Stimulated activated CD8-positive, alpha-beta memory T cell treated with anti-CD3 and anti-CD28 coated beads, Interleukin-2, amount 100 ng/mL, for 1 hour (primary cell): Measurements from ENCODE around the gene FOXJ3.

Source experiments
- DNase-seq, 2 donors: peaks; one replicate each; pipeline ENCODE4 v3.0.0-alpha.2; 2020; ENCODE audit warnings: low read depth in 2 of 2

Gene FOXJ3

DNA sequence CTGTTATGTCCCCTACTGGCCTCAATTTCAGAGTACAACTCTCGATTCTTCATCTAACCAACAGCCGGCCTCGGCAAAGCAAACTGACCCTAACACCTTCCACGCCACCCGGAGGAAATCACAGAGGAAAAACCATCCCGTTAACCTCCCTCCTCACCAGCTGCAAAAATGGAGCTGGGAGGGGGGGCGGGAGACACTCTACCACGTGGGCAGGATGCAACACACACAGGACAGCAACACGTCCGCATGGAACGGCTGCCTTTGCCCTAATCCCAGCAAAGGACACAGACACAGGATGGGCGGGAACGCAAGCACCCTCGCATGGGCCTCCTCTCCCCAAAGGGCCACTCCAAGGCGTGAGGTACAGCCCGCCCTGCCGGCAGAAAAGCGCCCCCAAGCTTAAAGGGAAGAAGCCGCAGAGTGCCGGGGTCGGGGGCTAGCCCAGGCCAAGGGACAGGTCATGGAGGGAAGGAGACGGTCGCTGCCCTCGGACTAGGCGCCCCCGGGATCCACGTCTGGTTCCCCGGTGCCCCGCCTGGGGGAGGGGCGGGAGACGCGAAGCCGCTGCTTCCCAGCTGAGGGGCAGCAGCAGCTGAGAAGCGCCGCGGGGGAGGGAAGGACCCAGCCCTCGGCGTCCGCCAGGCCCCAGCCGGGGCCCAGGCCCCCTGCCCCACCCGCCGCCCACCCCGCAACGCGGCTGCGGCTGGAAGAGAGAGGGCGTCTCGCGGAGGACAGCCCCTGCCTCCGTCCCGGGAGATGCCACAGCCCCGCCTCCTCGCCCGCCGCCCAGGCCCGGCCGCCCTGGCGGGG lies 590 bp downstream of the FOXJ3 start:
- DNase-seq: peak in 1 of 2 donors; percentile 0

DNA sequence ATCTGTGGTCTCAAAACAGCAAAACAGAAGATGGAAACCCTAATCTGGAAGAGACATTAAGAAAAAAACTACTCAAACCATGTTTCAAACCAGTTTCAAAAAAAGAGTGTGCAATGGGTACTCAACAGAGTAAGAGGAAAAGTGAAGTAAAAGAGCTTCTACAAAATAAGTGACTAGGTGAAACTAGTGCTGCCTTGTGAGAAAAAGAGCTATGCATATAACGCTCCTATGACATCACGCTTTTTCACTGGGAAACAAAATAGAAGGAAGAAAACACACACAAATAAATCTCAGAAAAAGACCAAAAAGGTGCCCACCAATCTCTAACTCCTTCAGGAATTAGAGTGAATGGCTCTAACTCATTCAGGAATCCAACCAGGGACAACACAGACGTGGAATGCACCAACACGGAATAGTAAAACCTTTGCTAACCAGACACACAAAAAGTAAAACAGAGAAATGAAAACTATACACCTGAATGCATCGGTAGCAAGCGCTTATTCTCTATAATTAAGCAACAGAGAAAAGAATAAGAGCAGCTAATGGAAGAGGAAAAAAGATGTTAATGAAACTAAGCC lies 1.3 kb downstream of the FOXJ3 start:
- no peak for DNase-seq

DNA sequence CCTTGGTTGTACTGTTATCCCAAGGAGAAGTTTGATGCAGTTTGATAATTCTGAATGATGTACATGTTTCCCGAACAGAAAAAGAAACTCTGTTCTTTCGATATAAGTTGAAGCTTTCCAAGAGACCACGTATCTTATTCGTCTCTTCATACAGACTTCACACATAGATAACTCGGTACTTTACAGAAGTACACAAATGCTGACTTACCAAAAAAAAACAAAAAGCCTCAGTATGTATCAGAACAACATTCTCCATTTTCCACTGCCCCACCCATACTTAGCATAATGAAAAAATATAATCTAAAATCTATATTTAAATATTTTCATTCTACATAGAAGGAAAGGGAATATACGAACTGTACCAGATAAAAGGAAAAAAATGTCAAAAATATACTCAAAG lies 2.2 kb downstream of the FOXJ3 start:
- DNase-seq: no peak

DNA sequence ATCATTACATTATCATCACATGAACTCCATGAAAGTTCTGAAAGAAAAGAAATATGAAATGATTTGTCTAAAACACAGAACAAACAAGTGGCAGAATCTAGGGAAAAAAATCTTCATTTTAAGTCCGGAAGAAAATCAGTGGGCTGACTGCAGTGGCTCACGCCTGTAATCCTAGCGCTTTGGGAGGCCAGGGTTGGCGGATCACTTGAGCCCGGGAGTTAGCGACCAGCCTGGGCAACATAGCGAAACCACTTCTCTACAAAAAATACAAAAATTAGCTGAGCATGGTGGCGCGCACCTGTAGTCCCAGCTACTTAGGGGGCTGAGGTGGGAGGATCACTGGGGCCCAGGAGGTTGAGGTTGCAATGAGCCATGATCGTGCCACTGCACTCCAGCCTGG lies 4.8 kb downstream of the FOXJ3 start:
- no peak for DNase-seq

DNA sequence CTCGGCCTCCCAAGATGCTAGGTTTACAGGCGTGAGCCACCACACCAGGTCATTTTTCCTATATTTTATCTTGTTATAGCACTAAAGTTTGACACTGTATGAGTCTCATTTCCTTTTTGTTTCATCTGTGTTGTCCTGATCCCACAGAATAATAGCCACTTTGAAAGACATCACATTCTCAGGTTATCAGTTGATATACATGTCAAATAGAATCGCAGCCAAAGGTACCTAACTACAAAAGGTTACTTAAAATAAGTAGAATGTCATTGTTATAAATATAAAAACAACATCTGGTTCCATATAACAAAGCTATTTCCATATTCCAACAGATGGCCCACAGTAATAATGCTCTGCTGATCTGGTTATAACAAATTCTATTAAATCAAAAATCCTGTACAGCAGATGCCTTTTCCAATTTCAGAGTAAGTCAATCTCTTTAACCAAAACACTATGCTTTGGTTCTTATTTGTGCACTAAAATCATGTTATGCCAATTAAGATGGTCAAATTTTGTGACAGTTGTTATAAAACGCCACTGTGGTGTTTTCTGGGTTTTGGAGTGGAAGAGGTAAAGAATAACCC lies 6.0 kb downstream of the FOXJ3 start:
- no peak for DNase-seq

DNA sequence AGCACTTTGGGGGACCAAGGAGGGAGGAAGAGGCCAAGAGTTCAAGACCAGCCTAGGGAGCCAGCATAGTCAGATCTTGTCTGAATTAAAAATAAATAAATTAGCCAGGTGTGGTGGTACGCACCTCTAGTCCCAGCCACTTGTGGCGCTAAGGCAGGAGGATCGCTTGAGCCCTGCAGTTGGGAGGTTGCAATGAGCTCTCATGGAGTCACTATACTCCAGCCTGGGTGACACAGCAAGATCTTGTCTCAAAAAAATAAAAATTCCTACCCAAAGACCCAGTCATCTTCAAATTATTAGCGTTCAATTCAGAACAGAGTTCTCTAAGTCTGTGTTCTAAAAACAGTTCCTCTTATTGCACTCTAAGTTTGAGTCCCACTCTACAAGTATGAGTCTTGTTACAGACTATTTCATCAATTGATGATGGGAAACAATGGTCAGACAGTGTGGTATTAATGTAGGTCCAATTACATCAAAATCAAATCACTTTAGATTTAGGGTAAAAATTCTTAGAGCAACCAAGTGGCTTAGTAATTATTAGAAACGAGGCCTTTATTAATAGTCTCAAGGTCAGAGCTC lies 6.9 kb downstream of the FOXJ3 start:
- DNase-seq: no peak

DNA sequence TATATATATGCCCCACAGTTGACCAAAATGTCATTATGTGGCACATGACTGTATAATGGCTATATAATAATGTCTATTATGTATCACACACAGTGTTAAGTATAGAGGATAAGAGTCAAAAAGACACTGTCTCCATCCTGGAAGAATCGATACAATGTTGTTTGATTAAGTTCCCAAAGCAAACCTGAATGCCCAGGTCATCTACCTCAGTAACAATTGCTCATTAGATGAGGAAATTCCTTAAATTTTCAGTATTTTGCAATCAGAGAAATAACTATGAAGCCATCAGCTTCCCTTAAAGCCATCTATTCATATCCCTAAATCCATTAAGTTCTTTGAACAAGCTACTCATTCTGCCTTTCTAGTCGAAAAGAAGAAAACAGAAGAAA lies 10.0 kb downstream of the FOXJ3 start:
- DNase-seq: no peak

DNA sequence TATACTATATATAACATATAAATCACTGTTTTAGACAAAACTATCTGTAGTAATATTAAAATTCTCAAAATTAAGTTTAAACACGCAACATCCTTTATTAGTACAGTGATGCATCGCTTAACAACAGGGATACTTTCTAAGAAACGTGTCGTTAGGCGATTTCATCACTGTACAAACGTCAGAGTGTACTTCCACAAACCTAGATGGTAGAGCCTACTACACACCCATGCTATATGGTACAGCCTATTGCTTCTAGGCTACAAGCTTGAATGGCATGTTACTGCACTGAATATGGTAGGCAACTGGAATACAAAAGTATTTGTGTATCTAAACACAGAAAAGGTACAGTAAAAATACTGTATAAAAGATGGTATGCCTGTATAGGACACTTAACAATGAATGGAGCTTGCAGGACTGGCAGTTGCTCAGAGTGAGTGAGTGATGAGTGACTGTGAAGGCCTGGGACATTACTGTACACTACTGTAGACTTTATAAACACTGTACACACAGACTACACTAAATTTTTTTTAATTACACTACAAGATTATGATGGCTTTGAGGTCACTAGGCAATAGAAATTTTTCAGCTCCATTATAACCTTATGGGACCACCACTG lies 10.5 kb downstream of the FOXJ3 start:
- no peak for DNase-seq

DNA sequence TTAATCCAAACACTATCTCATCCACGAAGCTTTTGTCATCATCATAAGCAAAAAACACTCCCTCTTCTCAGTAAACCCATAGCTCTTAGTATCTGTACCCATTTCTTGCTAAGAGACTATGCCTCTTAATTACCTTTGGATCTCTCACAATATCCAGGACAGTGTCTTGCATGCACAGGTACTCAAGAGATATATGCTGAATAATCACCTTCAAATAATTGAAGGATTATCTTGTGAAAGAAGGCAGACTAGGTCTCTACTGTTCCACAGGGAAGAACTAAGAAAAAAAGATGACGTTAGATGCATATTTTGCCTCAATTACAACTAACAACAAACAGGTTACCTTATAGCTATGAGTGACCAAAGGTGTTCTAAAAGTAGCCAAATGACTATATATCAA lies 11.5 kb downstream of the FOXJ3 start:
- no peak for DNase-seq

DNA sequence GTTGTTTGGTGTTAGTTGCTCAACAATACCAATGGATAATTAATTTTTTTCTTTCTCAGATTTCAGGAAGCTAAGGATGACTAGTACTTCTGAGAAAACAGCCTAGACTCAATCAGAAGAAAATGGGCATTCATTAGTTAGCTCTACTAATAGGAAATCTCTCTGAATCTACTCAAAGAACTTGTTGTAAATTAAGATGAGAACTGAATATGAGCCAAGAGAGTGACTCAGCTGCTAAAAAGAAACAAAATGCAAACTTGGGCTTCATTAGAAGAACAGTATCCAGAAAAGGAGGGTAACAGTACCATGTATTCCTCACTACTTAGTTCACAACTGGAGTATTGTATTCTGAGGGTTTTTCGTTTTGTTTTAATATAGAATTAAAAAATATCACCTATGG lies 12.5 kb downstream of the FOXJ3 start:
- no peak for DNase-seq

DNA sequence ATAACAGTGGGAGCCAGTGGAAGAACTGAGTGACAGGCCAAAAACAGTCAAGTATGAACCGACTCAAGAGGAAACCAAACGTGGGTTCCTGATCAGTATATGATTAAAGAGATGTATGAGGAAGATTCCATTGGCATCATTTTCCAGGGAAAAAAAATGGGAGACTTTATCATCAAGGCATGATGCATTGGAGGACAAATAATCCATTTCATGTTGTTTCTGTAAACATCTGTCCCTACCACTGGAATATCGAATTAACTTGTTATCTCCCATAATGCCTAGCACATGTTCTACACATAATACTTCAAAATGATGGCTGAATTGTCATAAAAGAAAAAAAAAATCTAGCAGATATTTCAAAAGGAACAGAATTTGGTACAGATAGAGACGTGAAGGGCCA lies 13.3 kb downstream of the FOXJ3 start:
- DNase-seq: no peak

DNA sequence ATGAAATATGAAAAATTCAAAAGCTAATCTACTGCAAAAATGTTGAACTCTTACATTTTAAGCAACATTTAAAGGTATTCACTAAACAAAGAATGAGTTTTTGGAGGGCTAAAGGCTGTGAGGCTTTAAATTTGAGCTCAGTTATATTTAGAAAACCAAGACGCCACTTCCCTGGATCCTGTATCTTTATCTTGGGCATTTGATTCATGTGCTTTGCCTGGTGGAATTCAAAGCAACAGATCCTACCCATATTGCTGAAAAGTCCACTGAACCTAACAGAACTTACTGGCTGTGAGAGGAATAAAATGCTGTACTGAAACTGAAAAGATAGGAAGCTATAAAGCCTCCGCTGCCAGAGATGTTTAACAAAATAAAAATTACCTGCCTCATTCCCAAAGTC lies 14.3 kb downstream of the FOXJ3 start:
- DNase-seq: no peak

DNA sequence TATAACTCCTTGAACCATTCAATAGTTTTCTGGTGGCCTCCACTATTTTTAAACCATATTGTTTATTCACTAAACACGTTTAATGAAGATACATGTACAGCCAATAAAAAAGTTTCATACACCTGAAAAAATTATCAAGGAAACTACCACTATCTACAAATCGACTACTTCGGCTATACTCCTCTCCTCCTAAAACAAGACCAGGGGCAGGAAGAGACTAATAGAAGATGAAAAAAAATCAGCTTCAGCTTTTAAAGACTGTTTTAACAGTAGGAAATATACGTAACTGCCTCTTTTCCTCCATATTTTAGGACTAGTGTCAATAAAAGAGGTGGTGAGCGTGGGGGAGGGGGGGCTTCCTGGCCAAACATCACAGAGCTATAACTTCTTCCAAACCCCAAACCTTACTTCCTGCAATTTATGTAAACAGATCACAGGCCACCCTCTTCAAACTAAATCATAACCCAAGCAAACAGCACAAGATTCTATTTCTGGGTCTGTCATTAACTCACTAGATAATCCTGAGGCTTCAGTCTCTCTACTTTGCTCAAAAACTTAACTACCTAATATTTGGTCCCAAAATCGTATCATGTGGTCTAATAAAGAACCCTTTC lies 15.1 kb downstream of the FOXJ3 start:
- peak in 1 of 2 donors; percentile 8 for DNase-seq

DNA sequence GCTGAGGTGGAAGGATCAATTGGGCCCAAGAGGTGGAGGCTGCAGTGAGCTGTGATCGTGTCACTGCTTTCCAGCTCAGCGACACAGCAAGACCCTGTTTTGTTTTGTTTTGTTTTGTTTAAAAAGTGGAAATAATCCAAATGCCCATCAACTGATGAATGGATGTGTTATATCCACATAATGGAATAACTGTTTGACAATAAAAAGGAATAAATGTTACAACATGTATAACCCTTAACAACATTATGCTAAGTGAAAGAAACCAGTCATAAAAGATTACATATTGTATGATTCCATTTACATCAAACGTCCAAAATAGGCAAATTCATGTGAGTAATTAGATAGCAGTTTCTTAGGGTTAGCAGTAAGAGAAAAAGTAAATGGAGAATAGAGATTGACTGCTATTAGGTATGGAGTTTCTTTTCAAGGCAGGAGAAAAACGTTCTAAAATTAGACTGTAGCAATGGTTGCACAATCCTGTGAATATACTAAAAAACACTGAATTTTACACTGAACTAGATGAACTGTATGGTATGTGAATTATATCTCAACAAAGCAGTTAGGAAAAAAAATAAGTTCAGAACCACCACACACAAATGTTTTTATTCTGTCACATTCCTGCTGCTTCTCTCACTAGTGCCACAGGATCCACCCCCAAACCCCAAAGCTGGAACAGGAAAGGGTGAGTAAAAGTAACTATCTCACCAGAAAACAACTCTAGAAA lies 15.7 kb downstream of the FOXJ3 start:
- no peak for DNase-seq

DNA sequence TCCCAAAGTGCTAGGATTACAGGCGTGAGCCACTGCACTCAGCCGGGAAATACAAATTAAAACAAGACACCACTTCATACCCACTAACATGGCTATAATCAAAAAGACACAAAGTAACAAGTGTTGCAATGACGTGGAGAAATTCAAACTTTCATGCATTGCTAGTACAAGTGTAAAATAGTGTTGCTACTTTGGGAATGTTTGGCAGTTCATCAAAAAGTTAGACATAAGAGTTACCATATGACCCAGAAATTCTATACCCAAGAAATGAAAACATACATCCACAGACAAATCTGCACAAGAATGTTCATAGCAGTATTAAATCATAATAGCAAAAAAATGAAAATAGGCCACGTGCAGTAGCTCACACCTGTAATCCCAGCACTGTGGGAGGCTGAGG lies 16.4 kb downstream of the FOXJ3 start:
- DNase-seq: no peak

DNA sequence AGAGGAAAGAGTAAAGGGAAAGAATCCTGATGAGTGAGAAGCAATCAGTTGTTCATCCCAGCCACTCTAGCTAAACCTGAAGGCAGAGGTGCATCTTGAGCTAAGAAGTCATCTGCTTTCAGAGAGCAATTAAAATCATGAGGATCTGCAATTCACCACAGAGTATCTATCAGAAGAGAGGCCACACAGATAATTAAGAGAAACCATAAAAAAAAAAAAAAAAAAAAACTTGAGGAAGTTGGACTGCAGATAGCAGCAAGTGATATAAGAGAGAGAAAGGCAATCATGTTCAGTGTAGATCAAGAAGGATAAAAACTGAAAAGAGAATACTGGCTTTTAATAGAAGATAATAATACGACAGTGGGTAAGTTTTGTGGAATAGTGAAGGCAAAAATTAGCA lies 17.7 kb downstream of the FOXJ3 start:
- no peak for DNase-seq

DNA sequence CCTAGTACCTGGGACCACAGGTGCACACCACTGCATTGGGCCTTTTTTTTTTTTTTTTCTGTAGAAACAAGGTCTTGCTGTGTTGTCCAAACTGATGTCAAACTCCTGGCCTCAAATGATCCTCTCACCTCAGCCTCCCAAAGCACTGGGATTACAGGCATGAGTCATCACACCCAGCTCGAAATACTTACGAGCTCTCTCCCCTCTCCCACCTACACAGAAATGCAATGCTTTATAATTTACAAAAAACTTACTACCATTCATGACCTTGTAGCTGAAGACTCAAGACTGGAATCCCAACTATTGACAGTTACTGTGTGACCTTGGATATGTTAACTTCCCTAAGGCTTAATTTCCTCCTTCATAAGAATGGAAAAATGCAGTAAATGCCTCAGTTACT lies 18.7 kb downstream of the FOXJ3 start:
- DNase-seq: no peak

DNA sequence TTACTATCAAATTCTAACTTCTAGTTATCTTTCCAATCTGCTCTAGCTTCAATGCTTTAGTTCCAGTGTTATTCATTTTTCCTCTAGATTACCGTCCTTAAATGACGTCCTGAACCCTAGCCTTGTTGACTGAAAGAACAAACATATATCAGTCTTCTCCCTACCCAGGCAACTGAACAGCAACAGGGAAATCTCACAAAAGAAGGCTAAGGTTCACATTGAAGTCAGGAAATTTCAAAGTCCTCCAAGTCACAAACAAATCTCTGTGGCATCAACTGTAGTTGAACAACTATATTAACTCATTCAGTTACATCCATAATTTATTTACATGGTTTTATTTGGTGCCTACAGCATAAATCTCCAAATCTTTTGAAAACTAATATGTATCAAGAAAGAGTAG lies 19.5 kb downstream of the FOXJ3 start:
- DNase-seq: no peak

DNA sequence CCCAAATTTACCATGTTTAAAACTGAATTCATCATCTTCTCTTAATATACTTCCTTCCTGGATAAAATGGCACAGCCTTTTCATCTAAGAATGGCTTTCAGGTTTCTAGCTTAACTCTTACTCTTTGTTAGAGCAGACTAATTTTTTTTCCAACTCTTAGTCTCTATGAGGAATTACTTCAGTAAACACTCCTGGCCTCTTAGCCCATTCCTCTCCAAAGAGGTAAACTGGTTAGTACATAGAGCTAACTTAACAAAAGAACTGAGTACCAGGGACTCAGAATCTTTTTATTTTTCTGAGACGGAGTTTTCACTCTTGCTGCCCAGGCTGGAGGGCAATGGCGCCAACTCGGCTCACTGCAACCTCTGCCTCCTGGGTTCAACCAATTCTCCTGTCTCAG lies 21.1 kb downstream of the FOXJ3 start:
- DNase-seq: no peak

DNA sequence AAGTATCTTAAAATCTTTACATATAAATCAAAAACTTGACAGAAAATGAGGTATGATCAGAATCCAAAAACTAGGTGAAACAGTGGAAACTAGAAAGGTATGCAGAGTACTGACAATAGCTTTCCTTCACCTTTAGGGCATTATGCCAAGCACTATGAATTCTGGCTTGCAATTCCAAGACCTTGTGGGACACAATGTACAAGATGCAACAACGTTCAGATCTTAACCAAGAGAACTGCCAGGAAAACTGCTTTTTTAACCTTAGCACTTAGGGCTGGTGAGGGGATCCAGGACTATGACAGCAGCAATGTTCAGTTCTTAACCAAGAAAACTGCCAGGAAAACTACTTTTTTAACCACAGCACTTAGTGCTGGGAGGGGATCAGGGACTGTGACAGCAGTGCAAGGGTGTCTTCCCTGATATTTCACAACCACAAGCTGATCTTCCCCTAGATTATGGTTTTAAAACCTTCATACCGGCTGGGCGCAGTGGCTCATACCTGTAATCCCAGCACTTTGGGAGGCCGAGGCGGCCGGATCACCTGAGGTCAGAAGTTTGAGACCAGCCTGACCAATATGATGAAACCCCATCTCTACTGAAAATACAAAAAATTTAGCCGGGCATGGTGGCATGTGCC lies 22.3 kb downstream of the FOXJ3 start:
- no peak for DNase-seq

DNA sequence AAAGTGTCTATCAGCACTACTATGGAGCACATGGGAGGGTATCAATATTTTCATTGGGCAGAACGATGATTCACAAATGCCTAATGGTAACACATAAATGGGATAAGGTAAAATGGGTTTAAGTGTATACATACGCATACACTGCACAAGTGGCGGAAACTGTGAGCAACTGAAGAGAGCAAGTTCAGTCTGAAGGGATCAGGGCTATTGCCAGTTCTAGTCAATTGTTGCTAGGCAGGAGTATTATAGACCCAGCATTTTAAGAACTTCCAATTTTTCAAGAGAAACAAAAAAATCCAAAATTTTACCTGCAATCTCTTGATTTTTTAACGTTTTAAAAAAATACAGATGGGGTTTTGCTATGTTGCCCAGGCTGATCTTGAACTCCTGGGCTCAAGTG lies 23.1 kb downstream of the FOXJ3 start:
- DNase-seq: no peak
